HG03064 (cell line): ENCODE results near the gene MESD.

Experiments used
- ATAC-seq: cut with Tn5 transposase; IDR thresholded peaks from one replicate; pipeline ENCODE4 v1.9.1; 2021; ENCODE audit warnings: low read depth; ENCODE audit not compliant: unreplicated experiment

MESD gene

GRCh38 chr15:80992006-80992405 lies 2.4 kb upstream of the MESD start:
- no peak for ATAC-seq

GRCh38 chr15:80991421-80991820 lies 1.8 kb upstream of the MESD start:
- no peak for ATAC-seq

DNA sequence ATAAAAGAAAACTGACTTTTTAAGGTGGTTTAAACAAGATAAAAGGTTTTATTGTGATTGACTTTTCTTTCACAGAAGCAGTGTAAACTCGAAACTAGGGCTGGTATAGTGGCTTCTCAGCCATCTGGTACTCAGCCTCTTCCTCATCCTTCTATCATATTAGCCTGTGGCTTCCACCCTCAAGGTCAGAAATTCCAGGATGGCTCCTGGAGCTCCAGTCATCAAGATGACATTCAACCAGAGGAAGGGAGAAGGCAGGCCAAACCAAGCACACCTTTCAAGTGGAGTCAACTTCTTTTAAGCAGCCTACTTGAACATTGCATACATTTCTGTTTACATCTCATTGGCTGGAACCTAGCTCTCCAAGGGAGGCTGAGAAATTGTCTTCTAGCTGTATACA lies 1.3 kb upstream of the MESD start:
- ATAC-seq: no peak

DNA sequence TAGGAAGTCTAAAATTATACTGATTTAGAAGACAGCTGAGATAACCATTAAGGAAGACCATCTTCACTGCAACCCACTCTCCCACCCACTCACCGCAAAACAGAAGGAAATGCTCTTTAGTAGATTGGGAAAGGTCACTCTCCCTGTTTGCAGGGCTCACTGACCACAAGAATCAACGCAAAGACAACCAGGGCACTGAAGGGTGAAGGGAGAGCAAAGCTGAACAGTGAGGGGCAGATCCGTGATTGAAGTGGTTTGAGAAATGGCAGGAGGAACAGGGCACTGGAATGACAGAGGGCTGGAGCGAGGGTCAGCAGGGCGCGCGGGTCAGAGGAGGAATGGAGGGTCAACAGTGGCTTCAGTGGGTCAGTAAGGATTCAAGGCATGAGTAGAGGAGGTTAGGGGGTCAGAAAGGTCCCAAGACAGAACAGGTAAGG lies 520 bp downstream of the MESD start:
- ATAC-seq: peak; percentile 1

GRCh38 chr15:80988148-80988796 lies 1.3 kb downstream of the MESD start:
- ATAC-seq: no peak

DNA sequence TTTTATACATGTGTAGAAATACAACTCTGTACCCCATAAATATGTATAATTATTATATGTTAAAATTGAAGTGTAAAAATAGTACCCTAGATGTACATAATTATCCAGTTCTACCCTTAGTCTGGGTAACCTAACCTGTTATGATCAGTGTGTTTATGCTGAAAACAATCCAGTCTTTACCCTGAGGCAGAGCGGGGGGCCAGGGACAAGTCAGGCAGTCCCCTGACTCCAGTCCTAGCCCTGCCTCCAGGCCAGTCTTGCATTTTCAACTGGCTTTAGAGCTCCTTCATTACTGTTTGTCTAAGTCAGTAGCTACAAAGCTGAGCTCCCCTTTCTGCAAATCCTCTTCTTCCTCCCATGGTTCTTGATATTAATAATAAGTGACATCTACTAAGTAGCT lies 3.1 kb downstream of the MESD start:
- ATAC-seq: no peak

GRCh38 chr15:80985981-80986380 lies 3.6 kb downstream of the MESD start:
- ATAC-seq: no peak

GRCh38 chr15:80984856-80985255 lies 4.8 kb downstream of the MESD start:
- no peak for ATAC-seq

- no peak for ATAC-seq
Observed at GRCh38 chr15:80982839-80983238, 6.8 kb downstream of the MESD start.

- ATAC-seq: no peak
Observed at GRCh38 chr15:80982205-80982604, 7.4 kb downstream of the MESD start.

DNA sequence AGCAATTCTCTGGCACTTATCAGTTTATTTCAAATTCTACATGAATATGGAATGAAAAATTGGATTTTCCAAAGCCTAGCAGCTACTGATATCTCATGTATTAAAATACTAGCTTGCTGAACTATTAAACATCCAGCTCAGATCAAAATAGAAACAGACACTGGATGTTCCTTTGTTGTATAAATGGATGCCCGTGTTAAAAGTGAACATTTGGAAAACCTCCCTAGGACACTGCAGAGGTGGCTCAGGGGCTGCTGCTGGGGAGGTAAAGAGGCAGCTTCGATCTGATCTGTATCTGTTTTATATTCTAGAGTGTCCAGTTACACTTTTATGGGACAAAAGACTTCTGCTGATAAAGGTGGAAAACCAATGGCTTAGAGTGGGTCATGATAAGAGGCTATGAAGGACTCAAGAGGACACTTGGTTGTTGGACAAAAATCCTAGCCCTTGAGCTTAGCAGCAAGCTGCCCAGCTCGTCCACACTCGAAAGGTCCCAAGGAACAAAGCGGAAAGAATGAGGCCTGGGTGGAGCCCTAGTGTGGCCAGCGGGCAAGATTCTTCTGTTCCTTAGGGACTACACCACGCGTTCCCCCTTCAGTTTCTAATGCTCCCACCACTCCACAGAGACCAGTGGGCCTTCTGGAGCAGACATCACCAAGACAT lies 9.9 kb downstream of the MESD start:
- no peak for ATAC-seq

GRCh38 chr15:80978685-80979329 lies 10.8 kb downstream of the MESD start:
- ATAC-seq: no peak

DNA sequence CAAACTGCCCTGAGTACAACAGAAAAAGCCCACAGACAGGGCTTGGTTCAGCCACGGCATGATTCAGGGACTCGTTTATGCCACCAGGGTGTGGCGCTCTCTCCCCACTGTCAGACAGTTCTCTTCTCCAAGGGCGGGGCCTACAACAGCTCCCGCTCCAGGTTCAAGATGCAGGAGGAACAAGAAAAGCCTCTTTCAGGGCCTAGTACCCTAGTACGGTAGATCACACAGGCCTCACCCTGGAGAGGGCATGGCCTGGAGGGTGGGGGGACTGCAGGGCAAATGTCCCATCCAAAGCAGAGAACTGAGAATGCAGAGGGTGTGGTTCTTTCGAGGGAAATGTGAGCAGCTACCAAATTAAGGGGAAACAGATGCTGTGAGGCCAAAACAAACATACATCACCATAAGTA lies 12.0 kb downstream of the MESD start:
- no peak for ATAC-seq

- ATAC-seq: no peak
Observed at GRCh38 chr15:80976851-80977250, 12.8 kb downstream of the MESD start.

DNA sequence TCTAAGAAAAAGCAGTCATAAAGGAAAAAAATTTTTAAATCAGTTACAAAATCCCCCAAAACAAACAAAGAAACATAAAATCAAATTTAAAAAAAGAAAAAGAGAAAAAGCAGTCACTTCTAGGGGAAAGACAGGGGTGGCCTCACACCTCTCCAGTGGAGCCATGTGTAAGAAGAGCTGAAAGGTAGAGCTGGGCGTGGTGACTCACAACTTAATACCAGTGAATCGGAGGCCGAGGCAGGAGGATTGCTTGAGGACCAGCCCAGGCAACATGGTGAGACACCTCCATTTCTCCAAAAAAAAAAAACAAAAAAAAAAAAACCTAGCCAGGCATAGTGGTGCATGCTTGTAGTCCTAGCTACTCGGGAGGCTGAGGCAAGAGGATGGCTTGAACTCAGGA lies 14.7 kb downstream of the MESD start:
- ATAC-seq: no peak

DNA sequence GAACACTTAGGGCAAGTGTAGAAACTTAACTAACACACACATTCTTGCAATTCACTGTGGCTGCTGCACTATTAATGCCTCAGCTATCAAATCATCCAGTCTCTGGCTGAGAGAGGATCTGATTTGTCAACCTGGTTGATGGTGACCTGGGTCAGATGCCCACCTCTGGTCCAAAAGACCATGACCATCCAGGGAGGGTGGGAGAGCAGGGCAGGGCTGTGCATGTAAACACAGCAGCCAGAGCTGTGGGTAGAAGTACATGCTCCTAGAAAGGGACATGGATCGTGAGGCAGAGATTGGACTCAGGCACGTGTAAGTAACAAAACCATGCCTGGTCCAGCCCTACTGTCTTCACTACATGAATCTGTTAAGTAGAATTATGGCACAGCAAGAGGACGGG lies 17.3 kb downstream of the MESD start:
- ATAC-seq: no peak

GRCh38 chr15:80971143-80971542 lies 18.5 kb downstream of the MESD start:
- ATAC-seq: no peak

- ATAC-seq: no peak
Observed at GRCh38 chr15:80970658-80971057, 19.0 kb downstream of the MESD start.

- no peak for ATAC-seq
Observed at GRCh38 chr15:80970018-80970657, 19.5 kb downstream of the MESD start.

- ATAC-seq: no peak
Observed at GRCh38 chr15:80969316-80969715, 20.3 kb downstream of the MESD start.

DNA sequence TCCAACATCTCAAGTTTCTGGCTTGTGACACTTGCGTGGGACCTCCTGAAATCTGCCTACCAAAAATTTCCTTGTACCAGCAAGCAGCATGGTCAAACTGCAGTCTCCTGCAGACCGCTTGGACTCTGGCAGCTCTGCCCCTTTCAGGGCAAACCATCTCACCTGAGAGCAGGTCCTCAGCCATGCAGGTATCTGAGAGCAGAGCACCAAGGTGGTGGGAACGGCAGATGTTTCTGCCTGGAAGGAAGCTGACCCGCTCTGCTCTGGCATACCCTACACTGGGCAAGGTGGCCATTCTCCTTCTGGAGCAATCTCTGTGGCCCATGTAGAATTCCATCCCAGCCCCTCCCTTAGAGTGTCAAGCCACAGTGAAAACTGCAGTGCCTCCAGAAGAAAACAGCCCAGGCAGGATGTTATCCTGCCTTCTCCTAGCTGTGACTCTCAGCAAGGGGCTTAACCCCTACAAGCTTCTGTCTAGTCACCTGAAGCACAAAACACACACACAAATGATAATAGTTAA lies 21.6 kb downstream of the MESD start:
- ATAC-seq: no peak
